NOMO-1 (cell line): Measurements from ENCODE around the gene GRB10.
A peak's percentile ranks its signal among the peaks of the same experiment; 100 is the strongest.

ENCODE experiments used
- DNase-seq, 2 experiments: peaks; one replicate each; lab custom pipeline; 2025; ENCODE audit not compliant: unreplicated experiment in 2 of 2; lab: John Stamatoyannopoulos, UW

Gene GRB10

GRCh38 chr7:50620433-50620832, 162.3 kb downstream of the GRB10 start:
- no peak for DNase-seq

- no peak for DNase-seq
These were observed 163.0 kb downstream of the GRB10 start for GRCh38 chr7:50619684-50620083.

GRCh38 chr7:50618281-50618680, 164.4 kb downstream of the GRB10 start:
- no peak for DNase-seq

GRCh38 chr7:50615519-50616080, 167.1 kb downstream of the GRB10 start:
- DNase-seq = no peak

- no peak for DNase-seq
These were observed 167.8 kb downstream of the GRB10 start for GRCh38 chr7:50614721-50615518.

GRCh38 chr7:50613473-50613872, 169.2 kb downstream of the GRB10 start:
- DNase-seq = no peak

GRCh38 chr7:50612704-50613103, 170.0 kb downstream of the GRB10 start:
- no peak for DNase-seq

- DNase-seq = peak; percentile 80 to 93
These were observed 172.0 kb downstream of the GRB10 start for GRCh38 chr7:50610521-50611277.

- DNase-seq = no peak
These were observed 174.3 kb downstream of the GRB10 start for GRCh38 chr7:50608196-50608906.

GRCh38 chr7:50607524-50608125, 175.1 kb downstream of the GRB10 start:
- DNase-seq = no peak

- no peak for DNase-seq
These were observed 177.6 kb downstream of the GRB10 start for GRCh38 chr7:50605059-50605458.

- no peak for DNase-seq
These were observed 179.4 kb downstream of the GRB10 start for GRCh38 chr7:50603287-50603686.

GRCh38 chr7:50599385-50599784, 183.3 kb downstream of the GRB10 start:
- DNase-seq = no peak

GRCh38 chr7:50598460-50599343, 184.0 kb downstream of the GRB10 start:
- DNase-seq = no peak

- DNase-seq = no peak
These were observed 186.2 kb downstream of the GRB10 start for GRCh38 chr7:50596484-50596883.

GRCh38 chr7:50595491-50596102, 187.1 kb downstream of the GRB10 start:
- no peak for DNase-seq

- DNase-seq = no peak
These were observed 187.8 kb downstream of the GRB10 start for GRCh38 chr7:50594734-50595485.

- DNase-seq = no peak
These were observed 188.6 kb downstream of the GRB10 start for GRCh38 chr7:50594136-50594535.

GRCh38 chr7:50592940-50593339, 189.8 kb downstream of the GRB10 start:
- DNase-seq = no peak
